TTC549 (cell line): ENCODE data around the gene TKT.

Source experiments
- FAIRE-seq: peaks from 2 replicates; lab custom pipeline; 2012; peaks lifted over from hg19 to GRCh38; lab: Jason Lieb, UNC

TKT gene

DNA sequence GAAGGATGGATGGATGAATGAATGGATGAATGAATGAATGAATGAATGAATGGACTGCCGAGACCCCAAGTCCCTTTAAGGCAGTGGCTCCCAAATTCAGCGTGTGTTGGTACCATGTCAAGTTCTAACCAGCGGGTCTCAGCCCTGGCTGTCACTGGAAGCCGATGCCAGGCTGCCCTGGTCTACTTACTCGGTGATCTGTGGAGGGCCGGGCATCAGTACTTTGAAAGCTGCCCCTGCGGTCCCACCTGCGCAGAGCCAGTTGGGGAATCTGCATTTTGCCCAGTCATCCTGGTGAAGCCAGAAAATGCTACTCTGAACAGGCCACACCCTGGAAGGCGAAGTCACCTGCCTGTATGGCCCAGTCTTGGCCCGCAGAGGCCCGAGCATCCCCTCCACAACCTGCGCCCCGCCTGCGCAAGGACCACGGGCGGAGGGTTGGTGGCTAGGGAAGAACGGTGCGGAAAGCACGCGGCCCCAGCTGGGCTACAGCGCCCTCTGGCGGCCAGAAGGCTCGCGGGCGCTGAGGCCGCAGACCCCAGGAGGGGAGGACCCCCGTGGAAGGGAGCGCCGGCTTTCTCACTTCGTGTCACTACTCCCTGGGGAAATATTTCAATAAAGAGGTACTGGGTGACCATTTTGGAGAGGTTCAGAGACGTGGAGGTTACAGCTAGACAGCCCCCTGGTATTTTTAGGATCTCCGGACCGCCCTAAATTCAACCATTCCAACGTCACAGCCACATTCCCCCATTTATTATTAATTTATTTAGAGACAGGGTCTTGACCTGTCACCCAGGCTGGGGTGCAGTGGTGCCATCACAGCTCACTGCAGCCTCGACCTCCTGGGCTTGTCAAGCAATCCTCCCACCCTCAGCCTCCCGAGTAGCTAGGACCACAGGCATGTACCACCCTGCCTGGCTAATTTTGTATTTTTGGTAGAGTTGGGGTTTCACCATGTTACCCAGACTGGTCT is 59.9 kb downstream of the TKT start:
- no peak for FAIRE-seq

- no peak for FAIRE-seq
Observed at GRCh38 chr3:53195066-53195450, 60.8 kb downstream of the TKT start.

GRCh38 chr3:53194210-53195065 is 61.4 kb downstream of the TKT start:
- FAIRE-seq: no peak

GRCh38 chr3:53193466-53194209 is 62.2 kb downstream of the TKT start:
- no peak for FAIRE-seq

GRCh38 chr3:53192608-53193007 is 63.2 kb downstream of the TKT start:
- FAIRE-seq: no peak

GRCh38 chr3:53191836-53192480 is 63.9 kb downstream of the TKT start:
- no peak for FAIRE-seq

DNA sequence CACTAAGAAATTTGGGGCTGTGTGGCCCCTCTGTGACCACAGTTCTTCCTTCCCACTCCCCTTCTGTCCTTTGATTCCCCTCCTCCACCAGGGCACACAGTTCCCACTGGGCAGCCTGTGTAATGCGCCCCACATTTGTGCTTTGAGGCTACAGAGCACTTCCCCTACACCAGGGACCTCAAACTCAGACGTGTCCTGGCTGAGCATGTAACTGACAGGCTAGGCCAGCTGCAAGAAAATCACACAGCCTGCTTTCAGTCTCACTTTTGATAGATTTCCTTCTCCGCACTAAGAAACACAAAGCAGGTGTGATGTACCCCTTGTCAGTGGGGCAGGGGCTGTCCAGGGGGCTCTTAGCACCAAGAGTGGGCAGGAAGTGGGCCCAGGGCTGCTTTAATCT is 65.2 kb downstream of the TKT start:
- FAIRE-seq: no peak

DNA sequence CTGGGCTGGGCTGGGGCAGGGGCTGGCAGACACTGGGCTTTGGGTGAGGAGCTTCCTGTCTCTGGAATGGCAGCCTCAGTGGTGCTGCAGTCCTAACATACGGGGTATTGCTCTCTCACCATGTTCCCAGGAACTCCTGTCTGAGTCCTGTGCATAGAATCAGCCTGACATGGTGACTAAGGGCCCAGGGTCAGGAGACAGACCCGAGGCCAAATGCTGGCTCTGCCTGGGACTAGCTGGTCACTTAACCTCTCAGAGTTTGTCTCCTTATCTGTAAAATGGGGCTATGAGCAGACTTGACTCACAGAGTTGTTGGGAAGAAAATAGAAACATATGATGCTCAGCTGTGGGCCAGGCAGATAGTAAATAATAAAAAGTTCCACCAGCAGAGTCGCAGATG is 66.5 kb downstream of the TKT start:
- FAIRE-seq: no peak

DNA sequence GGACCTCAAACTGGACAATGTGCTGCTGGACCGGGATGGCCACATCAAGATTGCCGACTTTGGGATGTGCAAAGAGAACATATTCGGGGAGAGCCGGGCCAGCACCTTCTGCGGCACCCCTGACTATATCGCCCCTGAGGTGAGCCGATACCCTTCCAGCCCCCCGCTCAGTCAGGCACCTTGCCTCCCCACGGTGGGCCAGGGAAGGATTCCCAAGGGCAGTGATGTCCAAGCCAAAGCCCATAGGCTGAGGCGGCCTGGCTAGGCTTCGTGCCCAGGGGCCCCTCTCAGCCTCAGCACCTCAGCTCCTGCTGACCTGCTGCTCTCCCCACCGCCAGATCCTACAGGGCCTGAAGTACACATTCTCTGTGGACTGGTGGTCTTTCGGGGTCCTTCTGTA is 67.1 kb downstream of the TKT start:
- no peak for FAIRE-seq

GRCh38 chr3:53188136-53188685 is 67.6 kb downstream of the TKT start:
- no peak for FAIRE-seq

DNA sequence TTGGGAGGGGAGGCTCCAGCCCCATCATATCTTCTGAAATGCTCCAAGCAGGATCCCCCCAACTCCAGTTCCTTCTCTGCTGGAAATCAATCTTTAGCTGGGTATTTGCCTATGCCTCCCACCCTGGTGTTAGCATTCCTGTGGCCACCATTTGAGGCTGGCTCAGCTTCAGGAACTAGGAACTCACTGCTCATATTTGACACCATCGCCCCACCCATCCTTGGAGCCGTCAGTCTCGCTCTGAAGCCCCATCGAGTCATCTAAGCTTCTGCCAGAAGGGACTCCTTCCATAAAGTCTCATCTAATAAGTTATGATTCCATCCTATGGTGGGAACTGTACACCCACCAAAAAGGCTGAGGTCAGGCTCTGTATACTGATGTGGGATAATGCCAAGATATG is 68.4 kb downstream of the TKT start:
- no peak for FAIRE-seq

DNA sequence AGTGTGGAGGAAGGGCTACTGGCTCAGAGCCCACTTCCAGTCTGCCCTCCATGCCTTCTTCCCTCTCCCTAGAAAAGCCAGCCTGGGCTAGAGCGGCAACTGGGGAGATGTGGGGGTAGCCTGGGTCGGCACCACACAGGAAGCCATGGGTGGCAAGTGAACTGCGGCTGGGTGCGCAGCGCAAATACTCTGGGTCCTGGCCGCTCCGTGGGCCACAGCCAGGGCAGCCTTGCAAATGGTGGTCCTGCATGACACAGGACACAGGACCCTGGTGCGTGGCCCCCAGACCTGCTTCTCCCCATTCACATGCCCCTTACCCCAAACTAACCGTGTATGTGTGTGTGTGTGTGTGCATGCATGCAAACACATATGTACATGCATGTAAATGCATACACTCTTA is 69.1 kb downstream of the TKT start:
- no peak for FAIRE-seq

DNA sequence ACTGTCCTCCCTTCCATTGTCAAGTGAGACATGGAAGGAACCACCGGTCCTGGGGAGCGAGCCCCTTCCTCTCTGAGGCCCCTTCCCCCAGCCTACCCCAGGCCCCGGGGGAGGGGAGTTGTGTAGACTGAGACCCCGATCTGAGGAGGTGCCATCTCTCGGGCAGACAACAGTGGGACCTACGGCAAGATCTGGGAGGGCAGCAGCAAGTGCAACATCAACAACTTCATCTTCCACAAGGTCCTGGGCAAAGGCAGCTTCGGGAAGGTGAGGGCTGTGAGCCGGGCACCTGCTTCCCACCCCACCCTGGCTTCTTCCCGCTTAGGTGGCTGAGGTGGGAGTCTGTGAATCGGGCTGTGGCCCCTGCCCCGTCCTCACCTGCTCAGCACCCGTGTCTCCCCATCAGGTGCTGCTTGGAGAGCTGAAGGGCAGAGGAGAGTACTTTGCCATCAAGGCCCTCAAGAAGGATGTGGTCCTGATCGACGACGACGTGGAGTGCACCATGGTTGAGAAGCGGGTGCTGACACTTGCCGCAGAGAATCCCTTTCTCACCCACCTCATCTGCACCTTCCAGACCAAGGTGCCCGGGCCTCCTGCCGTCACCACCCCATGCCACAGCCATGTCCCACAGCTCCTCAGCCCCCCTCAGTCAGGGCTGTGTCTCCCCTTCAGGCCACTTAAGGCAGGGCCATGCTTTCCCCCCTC is 69.9 kb downstream of the TKT start:
- no peak for FAIRE-seq

GRCh38 chr3:53184701-53185100 is 71.1 kb downstream of the TKT start:
- FAIRE-seq: no peak

GRCh38 chr3:53183514-53183913 is 72.3 kb downstream of the TKT start:
- no peak for FAIRE-seq

GRCh38 chr3:53182764-53183355 is 73.0 kb downstream of the TKT start:
- FAIRE-seq: no peak

DNA sequence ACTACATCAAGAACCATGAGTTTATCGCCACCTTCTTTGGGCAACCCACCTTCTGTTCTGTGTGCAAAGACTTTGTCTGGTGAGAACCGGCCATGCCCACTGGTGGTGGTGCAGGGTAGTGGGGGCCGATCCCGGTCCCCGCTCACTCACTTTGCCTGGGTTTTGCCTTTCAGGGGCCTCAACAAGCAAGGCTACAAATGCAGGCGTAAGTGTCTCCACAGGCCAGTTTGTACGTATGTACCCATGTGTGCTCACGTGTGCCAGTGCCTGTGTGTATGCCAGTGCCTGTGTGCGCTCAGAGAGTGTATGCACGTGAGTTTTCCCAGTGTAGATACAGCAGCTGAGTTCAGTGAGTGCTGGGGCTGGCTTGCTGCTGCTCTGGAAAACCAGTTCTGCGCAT is 74.3 kb downstream of the TKT start:
- FAIRE-seq: no peak

- FAIRE-seq: no peak
Observed at GRCh38 chr3:53181024-53181371, 74.8 kb downstream of the TKT start.

GRCh38 chr3:53180305-53181023 is 75.4 kb downstream of the TKT start:
- no peak for FAIRE-seq

DNA sequence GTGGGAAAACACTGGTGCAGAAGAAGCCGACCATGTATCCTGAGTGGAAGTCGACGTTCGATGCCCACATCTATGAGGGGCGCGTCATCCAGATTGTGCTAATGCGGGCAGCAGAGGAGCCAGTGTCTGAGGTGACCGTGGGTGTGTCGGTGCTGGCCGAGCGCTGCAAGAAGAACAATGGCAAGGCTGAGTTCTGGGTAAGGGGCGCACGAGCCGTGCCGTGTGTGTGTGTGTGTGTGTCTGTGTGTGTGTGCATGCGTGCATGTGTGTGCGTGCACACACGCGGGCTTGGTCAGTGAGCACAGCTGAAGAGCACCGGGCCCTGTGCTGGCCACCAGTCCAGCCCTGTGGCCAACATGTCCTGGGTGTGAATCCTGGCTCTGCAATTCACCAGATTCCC is 76.2 kb downstream of the TKT start:
- FAIRE-seq: no peak
